ENCODE data around the gene NCKAP5L. TPM values are rescaled to one million over a fixed set of nuclear protein-coding genes. Genes with fewer than 3 reads are reported as not detected.

NCKAP5L gene
- polyA plus RNA-seq, 6 donors from 2014 or later: 0.70 to 4.0 (median 1.2) TPM; not detected in 1

Other genes starting within 250 kb of the NCKAP5L start
- gene FAM186B, start 222.8 kb downstream of the NCKAP5L start, polyA plus RNA-seq (ENCODE audit: low read depth in 6 of 6): under 1 TPM in 3 of 6 donors, not detected in 3; 0.16 to 0.21 (median 0.17) TPM
- 1 to 10 TPM; 1.3 to 3.4 (median 2.0) TPM for gene PRPF40B, start 204.9 kb downstream of the NCKAP5L start, polyA plus RNA-seq (ENCODE audit: low read depth in 6 of 6)
- gene FMNL3, start 121.0 kb downstream of the NCKAP5L start, polyA plus RNA-seq (ENCODE audit: low read depth in 6 of 6): 10 to 100 TPM in 4 of 6 donors, 1 to 10 TPM in 2; 1.6 to 18.3 (median 15.2) TPM
- 1,000 to 10,000 TPM in 1 of 6 donors, 100 to 1,000 TPM in 5; 740 to 1,714 (median 822) TPM for gene TMBIM6, start 86.9 kb downstream of the NCKAP5L start, polyA plus RNA-seq (ENCODE audit: low read depth in 6 of 6)
- 10 to 100 TPM in 1 of 6 donors, 1 to 10 TPM in 5; 7.2 to 10.7 (median 9.0) TPM for gene BCDIN3D, start 14.7 kb upstream of the NCKAP5L start, polyA plus RNA-seq (ENCODE audit: low read depth in 6 of 6)
- not detected for gene FAIM2, start 75.5 kb upstream of the NCKAP5L start, polyA plus RNA-seq (ENCODE audit: low read depth in 6 of 6)
- not detected for gene AQP2, start 122.3 kb upstream of the NCKAP5L start, polyA plus RNA-seq (ENCODE audit: low read depth in 6 of 6)
- not detected for gene AQP5, start 133.5 kb upstream of the NCKAP5L start, polyA plus RNA-seq (ENCODE audit: low read depth in 6 of 6)
- gene AQP6, start 144.5 kb upstream of the NCKAP5L start, polyA plus RNA-seq (ENCODE audit: low read depth in 6 of 6): not detected
- 1 to 10 TPM in 5 of 6 donors, not detected in 1; 4.7 to 9.0 (median 8.7) TPM for gene RACGAP1, start 197.1 kb upstream of the NCKAP5L start, polyA plus RNA-seq (ENCODE audit: low read depth in 6 of 6)
- gene ASIC1, start 229.2 kb upstream of the NCKAP5L start, polyA plus RNA-seq (ENCODE audit: low read depth in 6 of 6): not detected